T-helper 22 cell (primary cell): ENCODE measurements around the gene NAA60.

Source experiments
- DNase-seq: peaks from one replicate; pipeline ENCODE4 v3.0.0-alpha.2; 2020; ENCODE audit warnings: low read depth

NAA60 gene

DNA sequence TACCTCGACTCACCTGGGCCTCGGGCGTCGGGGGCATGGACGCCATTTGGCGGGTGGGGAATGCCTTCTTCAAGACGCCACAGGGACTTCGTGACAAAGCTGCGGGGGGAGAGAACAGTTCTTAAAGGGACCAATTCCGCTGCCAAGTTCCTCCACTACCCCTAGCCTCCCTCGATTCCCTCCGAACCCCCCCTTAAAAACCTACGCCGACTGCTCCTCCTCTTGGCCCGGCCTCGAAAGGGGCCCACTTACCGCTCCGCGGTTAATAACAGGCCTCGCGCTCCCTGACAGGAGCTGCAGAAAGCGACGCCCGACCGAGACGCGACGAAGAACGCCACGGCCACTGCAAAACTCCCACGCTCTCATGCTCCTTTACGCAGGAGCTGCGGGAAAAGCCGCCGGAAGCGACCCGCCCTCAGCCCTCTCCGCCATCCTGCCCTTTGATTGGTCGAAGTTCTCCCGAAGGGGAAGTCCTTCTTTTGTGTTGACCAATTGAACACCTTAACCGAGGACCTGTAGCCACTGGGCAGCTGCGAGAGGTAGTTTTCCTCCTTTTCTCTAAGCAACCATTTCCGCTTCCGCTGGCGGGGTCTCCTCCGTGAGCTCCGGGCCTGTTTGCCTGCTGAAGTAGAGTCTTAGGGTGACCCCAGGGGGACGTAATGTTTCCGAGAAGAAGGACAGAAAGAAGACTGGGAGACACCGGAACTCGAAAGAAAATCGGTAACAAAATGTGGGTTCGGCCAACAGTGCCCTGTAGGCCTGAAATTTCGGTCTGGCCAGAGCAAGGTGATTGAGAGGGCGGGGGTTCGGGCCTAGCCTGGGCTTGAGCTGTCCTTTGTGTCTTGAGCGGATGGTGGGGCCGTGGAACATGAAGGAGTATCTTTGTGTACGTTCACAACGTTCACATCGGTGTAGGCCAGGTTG, at the start of gene NAA60, which contains the start of gene ZNF597:
Gene NAA60, plus strand, starts transcription at position 573 of the 924 bp plus-strand sequence. CDS start 32,548 bp downstream, outside the sequence.
Gene ZNF597, minus strand, starts transcription at position 397 of the 924 bp plus-strand sequence. Its CDS starts 351 bp downstream, at position 46.
- DNase-seq, result peak; percentile 76

DNA sequence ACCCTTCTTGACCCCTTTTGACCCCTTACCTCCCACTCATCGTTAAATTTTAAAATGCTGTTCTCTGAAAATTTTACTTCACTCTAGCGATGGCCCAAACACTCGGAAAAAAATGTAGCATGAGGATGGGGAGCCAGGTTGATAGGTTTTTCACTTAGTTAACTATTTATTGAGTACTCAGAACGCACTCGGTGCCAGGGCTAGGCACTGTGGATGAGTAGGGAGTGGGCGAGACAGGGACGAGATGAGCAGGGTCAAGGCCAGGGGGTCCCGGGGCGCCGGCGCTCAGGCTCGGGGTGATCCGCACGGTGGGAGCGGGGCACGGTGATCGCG, 43.1 kb upstream of the NAA60 start:
- no peak for DNase-seq

DNA sequence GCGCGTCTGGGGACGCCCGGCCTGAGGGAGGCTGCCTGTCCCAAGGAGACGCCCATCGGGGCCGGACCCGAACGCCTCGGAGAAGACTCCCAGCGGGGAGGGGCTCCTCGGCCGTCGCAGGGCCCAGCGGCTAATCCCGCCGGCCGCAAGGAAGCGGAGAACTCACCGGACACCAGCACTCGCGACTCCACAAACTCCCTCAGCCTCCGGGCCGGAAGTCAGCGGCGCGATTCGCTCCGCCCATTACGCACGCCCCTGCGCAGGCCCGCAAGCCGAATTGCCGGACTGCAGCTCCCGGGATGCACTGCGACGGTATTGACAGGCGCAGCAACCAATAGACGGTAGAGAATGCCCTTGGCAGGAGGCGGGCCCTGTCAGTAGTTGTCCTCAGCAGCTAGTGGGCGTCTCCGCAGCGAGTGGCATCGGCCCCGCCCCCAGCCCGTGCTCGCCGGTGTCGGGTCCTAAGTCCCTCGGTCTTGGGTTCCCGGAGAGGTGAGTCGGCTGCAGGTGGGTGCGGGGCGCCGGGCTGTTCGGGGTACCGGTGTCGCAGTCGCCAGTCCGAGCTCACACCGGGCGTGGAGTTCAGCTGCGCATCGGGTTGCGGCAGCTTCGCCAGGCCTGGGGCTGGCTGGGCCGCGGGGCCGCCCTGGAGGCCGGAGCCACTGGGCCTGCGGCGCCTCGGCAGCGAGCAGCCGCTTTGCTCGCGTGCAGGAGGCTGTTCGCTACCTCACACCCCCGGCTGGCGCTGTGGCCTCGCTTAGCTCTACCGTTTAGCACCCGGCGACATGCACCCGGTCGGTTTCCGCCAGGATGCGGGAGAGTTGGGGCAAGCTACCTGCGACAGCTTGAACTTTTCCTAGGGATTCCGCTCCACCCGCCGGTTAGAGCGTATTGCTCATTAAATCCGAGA, 42.4 kb upstream of the NAA60 start, which contains the start of the genes ZNF174 and ZSCAN32:
Gene ZNF174, plus strand, starts transcription at position 437 of the 910 bp plus-strand sequence. CDS start 790 bp downstream, outside the sequence.
Gene ZSCAN32, minus strand, starts transcription at position 226 of the 910 bp plus-strand sequence. CDS start 3,447 bp downstream, outside the sequence.
- peak; percentile 98 for DNase-seq

DNA sequence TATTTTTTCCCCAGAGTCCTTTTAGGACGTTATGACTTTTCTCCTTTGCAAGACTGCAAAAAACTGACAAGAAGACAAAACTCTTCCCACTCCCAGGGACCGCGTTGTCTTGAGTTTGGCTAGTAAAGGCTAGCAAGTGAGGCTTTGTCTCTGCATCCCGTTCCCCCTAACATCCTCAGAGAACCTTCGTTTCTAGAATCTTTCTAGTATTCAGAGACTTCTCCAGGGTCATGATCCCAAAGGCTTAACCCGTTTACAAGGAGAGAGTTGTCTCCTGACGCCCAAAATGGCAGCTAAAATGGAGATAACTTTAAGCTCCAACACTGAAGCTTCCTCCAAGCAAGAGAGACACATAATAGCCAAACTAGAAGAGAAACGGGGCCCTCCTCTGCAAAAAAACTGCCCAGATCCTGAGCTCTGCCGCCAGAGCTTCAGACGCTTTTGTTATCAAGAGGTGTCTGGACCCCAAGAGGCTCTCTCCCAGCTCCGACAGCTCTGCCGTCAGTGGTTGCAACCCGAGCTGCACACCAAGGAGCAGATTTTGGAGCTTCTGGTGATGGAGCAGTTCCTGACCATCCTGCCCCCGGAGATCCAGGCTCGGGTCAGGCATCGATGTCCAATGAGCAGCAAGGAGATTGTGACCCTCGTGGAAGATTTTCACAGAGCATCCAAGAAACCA, 41.6 kb upstream of the NAA60 start:
- DNase-seq, result no peak

DNA sequence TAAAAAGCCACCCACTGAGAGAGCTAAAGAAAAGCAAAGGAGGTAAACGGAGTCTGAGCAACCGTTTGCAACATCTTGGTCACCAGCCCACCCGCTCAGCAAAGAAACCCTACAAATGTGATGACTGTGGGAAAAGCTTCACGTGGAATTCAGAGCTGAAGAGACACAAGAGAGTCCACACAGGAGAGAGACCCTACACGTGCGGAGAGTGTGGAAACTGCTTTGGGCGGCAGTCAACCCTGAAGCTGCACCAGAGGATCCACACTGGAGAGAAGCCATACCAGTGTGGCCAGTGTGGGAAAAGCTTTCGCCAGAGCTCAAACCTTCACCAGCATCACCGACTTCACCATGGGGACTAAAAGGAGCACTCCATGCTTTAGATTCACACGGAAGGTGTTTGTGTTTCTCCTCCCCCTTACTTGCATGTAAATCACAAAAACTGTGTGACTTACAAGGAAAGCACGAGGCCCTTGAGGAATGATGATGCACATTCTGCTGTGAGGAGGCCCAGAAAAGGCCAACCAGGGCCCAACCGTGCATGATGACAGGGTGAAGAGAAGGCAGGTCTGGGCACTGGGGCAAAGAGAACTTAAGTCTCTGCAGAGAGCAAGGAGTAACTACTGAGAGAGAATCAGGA, 34.8 kb upstream of the NAA60 start:
- DNase-seq, result no peak

DNA sequence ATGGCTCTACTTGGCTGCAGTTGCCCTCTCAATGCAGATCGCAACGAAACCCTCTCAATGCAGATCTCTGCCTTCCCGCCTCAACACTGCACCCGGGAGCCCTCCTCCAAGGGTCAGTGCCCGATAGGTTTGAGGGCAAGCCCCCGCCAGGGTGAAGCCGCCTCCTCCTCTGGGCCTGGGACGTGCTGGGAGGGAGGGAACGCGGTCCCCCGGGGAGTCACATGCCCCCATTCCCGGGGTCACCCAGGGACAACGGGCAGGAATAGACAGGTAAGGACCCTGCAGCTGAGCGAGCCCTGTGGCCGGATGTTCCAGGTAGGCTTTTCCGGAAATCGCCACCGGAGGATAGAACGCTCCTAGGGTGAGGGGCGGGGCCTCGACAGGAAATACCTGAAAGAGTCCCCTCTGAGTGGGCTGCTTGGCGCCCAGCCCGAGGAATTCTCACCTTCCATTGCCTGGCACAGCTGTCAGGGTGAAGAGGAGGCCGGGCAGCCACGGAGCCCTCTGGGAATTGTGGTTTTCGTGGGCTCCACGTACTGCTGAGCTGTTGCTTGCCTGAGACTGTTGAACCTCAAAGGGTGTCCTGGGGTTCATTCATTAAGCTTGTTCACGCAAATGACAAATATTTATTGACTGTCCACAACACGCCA, 29.6 kb upstream of the NAA60 start:
- DNase-seq, result no peak

DNA sequence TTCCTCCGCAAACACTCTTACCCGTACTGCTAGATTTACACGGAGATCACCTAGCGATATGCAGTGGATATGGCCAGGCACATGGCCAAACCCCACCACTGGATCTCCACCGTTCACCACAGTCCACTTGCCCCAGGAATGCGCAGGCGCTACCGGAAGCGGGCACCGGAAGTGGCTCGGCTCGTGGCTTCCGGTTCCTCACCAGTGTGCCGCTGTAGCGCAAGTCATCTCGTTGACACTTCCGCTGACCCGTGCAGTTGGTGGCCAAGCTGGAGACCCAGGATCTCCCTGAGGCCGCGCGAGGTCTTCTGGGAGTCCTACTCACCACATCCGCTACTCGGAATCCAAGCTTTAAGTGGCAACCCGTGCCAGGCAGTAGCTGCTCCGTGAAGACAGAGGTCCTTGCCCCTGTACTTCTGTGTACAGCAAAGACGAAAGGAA, 11.7 kb upstream of the NAA60 start:
- DNase-seq, result no peak

DNA sequence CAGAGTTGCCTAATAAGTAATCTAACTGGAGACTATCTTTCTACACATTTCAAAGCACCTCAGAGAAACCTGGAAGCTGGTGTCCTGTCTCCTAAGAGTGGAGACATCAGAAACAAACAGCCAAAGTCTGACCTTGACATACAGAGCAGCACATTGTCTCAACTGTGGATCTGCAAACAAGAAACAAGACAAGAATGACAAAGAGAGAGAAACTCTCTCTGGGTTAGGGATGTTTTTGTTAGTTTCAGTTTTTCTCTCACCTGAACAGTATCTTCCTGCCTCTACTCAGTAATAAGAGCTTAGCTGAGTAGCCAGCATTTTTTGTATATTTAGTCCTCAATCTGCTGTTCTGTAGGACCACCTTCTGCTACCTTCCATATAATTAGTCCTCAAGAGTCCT, 9.1 kb upstream of the NAA60 start:
- DNase-seq, result no peak

DNA sequence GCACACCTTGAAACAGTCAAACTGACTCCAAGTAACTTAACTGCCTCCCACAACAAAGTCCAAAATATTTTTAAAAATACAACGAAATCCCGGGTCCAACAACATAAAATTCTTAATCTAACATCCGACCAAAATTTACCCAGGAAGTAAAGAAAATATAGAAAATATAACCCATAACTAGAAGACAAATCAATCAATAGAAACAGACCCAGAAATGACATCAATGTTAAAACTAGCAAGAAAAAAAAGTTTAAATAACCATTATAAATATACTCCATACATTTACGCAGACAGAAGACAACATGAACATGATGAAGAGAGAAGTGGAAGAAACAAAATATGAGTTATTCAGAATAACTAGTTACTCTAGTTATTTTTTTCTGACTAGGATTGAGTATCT, 3.8 kb upstream of the NAA60 start:
- DNase-seq, result no peak

DNA sequence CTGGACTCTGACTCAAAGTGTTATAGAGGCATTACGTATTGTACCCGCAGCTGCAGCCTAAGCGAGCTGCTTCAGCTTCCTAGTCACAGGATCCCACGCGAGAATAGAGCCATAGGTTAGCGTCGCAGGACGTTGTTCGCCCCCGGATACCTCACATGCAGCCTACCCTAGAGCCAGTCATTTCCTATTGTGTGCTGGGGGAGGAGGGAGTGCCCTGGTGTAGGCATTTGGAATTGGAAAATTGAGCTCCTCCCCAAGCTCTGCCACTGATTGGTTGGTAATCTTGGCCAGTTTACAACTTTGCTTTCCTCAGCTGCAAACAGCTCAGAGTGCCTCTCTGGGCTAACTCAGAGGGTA, 530 bp downstream of the NAA60 start:
- DNase-seq, result no peak

DNA sequence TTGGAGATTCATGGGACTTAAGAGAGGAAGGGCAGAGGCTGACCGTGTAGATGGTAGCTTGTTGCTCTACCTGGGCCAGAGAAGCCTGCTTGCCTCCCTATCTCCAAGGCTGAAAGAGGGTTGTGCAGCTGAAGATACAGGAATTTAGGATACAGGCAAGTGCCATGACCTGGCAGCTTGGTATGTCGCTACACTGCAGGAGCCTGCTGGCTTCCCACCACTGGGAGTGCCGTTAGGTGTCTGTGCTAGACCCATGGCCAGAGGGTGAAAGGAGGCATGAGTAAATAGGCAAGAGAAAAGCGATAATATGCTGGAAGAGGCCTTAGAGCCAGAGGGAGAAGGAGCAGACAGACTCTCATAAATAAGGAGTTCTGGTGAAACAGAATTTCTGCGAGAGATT, 10.6 kb downstream of the NAA60 start:
- no peak for DNase-seq

DNA sequence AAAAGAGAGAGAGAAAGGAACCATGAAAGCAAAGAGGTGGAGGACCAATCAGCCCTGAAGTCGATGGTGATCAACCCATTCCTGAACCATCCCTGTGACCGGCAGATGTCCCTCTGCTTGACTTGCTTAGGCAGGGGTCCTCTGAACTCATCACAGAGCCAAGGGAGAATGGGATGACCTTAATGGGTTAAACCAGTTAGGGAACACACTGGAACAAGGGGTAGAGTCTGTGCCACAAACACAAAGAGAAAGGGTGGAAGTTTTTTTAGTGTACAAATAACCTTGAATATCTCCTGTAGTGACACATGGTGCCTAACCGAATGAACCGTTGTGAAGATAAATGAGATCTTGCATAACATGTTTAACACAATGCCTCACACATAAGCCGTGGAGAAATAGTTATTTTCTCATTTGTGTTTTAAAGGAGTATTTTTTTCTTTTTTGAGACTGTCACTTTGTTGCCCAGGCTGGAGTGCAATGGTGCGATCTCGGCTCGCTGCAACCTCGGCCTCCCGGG, 11.2 kb downstream of the NAA60 start:
- DNase-seq, result no peak

DNA sequence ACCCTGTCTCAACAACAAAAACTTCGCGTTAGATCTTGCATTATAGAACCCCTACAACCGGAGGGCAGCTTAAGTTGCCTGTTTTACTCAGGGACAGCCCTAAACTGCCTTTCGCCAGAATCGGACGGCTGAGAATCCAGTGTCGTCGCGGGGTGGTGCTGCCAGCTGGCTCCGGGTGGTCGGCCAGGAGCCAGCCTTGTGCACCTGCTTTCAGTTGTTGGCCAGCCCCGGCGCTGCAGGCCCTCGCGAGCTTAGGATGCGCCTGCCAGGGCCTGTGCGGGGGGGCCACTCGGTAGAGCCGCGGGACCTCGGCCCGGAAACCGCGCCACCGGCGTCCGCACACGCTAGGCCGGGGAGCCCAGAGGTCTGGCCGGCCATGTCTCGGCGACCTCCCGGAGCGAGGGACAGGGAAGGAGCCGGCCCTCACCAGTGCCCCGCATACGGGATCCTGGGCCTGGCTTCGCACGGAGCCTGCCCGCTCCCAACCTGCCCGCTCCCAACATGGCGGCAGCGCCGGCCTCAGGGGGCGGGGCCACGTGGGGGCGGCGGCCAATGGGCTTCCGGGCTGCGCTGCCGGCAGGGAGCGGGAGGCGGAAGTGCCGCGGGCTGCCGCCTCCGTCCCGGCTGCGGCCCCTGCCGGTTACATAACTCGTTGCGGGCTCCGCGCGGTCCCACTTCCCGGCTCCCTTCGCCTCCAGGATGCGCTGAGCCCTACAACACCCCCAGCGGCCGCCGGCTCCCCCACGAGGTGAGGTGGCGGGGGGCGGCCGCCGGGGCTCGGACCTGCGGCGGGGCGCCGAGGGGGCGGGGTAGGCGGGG, 14.2 kb downstream of the NAA60 start:
- peak; percentile 82 for DNase-seq

DNA sequence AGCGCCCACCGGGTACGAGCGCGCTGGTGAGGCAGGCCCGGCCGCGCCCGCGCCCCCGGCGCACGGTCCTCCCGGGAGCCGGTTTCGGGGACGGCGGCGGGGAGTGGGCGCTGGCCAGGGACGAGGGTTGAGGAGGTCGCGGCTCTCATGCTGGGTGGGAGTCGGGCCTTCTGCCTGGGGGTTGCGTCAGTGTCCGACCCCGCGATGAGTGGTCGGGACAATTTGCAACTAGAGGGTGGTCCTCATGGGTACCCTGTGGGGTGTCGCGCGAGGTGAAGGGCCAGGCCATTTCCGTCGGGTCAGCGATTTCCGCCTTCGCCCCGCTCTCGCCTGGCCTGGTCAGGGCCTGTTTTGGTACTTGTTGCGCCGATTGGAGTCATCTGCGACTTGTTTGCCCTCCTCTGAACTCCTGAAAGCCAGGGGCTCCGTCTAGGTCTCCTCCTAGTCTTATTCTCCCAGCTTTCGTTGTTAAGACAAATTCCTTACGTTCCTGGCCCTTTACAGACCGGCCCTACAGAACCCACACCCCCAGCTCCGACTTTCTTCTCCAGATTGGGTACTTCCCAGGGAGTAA, 14.9 kb downstream of the NAA60 start:
- no peak for DNase-seq

DNA sequence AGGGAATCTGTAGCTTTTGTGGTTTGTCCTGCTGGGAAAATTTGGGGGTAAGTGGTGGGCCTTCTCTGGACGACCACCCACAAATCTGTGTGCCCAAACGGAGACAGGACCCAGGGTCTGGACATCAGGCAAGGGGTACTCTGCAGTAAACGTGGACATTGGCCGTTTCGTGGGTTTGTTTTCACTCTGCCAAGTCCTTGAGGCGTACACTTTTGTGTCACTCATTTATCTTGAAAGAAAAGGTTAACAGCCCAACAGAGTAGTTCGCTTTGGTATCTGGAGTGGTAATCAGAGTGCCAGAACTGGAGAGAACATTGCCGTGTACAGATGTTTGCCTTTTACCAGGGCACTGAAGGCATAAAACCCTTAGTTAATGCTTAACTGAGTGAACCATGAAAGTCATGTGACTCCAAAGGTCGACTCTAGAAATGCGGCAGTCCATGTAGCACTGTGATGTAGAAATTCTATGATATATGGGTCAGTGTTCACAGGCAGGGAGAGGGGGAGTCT, 15.4 kb downstream of the NAA60 start:
- no peak for DNase-seq

DNA sequence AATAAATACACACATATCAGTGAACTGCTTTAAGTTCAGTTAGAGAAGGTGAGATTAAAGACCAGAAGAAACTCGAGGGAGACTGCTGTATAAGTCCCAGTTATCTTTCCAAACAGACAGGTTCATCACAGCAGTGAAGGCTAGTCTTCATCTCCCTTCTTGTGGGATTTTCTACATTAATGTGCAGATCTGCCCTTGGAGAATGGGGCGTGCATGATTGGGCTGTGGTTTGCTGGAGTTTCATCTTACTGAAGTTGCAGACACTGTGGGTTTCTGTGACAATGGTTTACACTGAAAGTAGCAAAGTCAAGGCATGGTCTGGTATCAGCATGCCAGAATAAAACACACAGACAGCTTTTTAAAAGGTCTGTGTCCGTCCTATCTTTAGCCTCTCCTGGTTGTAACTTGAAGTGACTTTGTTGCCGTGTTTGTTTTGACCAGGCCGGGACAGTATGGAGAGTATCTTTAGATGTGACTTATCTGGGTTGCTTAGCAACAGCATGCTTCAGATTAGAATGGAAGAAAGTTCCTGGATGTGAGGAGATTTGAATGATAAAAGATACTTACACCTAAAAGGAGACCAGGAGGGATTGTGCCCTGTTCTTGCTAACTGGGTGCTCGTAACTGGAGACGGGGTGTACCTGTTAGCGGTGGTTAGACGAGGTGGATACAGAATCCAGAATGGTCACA, 16.1 kb downstream of the NAA60 start:
- DNase-seq, result no peak

DNA sequence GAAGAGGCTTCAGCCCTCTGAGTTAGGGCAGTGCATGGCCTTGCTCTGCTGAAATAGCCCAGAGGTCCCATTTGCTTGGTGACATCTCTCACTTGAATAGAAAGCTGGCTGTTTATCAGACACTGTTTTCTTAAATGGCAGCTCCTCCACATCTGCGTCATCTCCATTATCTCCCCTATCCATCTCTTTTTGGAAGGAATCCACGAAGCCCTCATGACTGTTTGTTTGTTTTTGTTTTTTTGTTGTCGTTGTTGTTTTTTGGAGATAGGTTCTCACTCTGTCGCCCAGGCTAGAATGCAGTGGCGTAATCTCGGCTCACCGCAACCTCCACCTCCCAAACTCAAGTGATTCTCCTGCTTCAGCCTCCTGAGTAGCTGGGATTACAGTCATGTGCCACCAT, 16.6 kb downstream of the NAA60 start:
- DNase-seq, result no peak

DNA sequence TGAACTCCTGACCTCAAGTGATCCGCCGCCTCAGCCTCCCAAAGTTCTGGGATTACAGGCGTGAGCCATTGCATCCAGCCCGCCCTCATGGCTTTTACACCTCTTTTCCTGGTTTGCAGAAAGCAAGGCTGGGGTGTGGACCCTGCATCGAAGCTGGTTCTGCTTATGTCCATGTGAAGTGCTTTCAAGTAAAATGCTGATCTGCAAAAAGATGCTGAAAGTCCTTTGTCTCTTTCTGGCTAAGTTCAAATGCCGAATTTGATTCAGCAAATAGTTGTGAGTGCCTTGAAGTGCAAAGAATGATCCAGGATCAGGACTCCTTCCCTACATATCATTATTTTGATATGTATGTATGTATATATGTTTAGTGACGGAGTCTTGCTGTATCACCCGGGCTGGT, 17.1 kb downstream of the NAA60 start:
- no peak for DNase-seq

DNA sequence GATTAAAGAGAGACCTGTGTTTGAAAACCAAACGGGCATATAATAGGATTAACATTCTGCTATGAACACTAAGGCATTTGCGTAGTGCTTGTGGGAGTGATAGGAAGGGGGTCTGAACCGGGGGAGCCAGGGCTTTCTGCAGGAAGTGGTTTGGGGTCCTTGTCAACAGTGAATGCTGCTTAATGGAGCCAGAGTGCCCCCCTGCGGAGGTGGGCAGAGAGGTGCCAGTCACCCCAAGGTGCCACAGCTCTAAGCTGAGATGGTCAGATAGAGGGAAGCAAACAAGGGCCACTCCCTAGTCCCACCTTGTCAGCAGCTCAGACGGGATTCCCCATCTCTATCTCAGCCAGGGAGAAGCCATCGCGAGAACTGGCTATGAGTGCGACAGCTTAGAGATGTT, 17.7 kb downstream of the NAA60 start:
- no peak for DNase-seq
